ENCODE data around the gene OR9Q1. TPM values are rescaled to one million over a fixed set of nuclear protein-coding genes. Genes with fewer than 3 reads are reported as not detected.

OR9Q1 gene
- total and polyA plus RNA-seq, 2 of the 13 experiments (the other 11 are each of a cell fraction or from before 2014, with no cell fraction given): not detected

DNA sequence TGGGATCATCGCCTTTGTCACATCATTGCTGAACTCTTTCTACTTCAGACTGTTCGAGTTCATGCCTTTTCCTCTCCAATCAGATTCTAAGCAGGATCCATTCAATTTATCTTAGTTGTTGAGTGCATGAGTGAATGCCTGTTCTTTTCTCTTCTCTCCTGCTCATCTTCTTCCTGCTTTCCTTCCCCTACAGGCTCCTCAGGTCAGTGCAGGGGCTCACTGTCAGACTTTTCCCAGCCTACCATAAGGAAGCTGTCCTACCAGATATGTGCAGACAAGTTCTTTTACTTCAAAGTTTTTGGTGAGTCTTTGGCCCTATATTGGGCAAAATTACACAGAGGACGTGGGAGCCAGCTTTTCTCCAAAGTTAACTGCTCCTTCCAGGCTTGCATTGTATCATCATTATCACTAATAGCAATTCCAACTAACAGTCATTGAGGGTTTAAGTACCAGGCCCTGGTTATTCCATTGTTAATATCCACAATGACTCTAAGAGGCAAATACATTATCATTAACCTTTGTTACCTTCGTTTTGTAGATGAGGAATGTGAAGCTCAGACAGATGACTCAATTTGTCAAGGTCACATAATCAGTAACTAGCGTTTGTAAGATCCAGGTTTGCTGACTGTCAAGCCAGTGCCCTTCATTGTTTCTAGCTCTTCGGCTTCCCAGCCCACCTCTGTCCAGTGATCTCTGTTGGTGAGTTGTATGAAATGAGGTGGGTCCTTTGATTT is 37.4 kb downstream of the OR9Q1 start (continued):
- TF ChIP-seq, protein P1, sequence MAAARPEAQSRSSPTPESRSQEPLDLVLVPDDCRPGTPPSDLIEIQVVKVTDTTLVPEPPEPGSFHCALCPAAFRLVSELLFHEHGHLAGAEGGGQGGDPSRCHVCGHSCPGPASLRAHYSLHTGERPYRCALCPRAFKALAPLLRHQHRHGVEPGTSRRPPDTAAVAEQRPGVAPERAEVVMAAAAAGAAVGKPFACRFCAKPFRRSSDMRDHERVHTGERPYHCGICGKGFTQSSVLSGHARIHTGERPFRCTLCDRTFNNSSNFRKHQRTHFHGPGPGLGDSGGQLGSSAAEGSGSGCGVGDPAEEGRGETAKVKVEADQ (CRISPR knock-in tag; IDR thresholded peaks at IDR 0.05; ENCODE audit: borderline replicate concordance): no peak
- no peak for TF ChIP-seq ZBTB25 (CRISPR knock-in tag; IDR thresholded peaks at IDR 0.05)
- no peak for TF ChIP-seq ZNF20 (CRISPR knock-in tag; IDR thresholded peaks at IDR 0.05)
- TF ChIP-seq, protein P2, sequence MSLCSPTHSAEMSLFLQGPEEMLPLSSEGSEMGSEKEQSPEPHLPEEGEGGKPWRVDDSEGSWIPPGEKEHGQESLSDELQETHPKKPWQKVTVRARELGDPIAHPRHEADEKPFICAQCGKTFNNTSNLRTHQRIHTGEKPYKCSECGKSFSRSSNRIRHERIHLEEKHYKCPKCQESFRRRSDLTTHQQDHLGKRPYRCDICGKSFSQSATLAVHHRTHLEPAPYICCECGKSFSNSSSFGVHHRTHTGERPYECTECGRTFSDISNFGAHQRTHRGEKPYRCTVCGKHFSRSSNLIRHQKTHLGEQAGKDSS (CRISPR knock-in tag; IDR thresholded peaks at IDR 0.05; ENCODE audit: borderline replicate concordance, low read depth): no peak
- TF ChIP-seq SAFB2 (CRISPR knock-in tag; IDR thresholded peaks at IDR 0.05; ENCODE audit: borderline replicate concordance, low read depth): no peak
- TF ChIP-seq TFDP2 (CRISPR knock-in tag; IDR thresholded peaks at IDR 0.05): no peak
- TF ChIP-seq TBX2 (CRISPR knock-in tag; IDR thresholded peaks at IDR 0.05; ENCODE audit: borderline replicate concordance): peak; percentile 81
- no peak for TF ChIP-seq ZBTB4 (CRISPR knock-in tag; IDR thresholded peaks at IDR 0.05; ENCODE audit: borderline replicate concordance)
- TF ChIP-seq BHLHE40 (IDR thresholded peaks at IDR 0.05; ENCODE audit: low read length): no peak
- no peak for TF ChIP-seq ZFP36 (IDR thresholded peaks at IDR 0.05; ENCODE audit: borderline replicate concordance, low read depth, low read length, partially characterized antibody)
- no peak for TF ChIP-seq MXD3 (CRISPR knock-in tag; IDR thresholded peaks at IDR 0.05)
- TF ChIP-seq, protein P3, sequence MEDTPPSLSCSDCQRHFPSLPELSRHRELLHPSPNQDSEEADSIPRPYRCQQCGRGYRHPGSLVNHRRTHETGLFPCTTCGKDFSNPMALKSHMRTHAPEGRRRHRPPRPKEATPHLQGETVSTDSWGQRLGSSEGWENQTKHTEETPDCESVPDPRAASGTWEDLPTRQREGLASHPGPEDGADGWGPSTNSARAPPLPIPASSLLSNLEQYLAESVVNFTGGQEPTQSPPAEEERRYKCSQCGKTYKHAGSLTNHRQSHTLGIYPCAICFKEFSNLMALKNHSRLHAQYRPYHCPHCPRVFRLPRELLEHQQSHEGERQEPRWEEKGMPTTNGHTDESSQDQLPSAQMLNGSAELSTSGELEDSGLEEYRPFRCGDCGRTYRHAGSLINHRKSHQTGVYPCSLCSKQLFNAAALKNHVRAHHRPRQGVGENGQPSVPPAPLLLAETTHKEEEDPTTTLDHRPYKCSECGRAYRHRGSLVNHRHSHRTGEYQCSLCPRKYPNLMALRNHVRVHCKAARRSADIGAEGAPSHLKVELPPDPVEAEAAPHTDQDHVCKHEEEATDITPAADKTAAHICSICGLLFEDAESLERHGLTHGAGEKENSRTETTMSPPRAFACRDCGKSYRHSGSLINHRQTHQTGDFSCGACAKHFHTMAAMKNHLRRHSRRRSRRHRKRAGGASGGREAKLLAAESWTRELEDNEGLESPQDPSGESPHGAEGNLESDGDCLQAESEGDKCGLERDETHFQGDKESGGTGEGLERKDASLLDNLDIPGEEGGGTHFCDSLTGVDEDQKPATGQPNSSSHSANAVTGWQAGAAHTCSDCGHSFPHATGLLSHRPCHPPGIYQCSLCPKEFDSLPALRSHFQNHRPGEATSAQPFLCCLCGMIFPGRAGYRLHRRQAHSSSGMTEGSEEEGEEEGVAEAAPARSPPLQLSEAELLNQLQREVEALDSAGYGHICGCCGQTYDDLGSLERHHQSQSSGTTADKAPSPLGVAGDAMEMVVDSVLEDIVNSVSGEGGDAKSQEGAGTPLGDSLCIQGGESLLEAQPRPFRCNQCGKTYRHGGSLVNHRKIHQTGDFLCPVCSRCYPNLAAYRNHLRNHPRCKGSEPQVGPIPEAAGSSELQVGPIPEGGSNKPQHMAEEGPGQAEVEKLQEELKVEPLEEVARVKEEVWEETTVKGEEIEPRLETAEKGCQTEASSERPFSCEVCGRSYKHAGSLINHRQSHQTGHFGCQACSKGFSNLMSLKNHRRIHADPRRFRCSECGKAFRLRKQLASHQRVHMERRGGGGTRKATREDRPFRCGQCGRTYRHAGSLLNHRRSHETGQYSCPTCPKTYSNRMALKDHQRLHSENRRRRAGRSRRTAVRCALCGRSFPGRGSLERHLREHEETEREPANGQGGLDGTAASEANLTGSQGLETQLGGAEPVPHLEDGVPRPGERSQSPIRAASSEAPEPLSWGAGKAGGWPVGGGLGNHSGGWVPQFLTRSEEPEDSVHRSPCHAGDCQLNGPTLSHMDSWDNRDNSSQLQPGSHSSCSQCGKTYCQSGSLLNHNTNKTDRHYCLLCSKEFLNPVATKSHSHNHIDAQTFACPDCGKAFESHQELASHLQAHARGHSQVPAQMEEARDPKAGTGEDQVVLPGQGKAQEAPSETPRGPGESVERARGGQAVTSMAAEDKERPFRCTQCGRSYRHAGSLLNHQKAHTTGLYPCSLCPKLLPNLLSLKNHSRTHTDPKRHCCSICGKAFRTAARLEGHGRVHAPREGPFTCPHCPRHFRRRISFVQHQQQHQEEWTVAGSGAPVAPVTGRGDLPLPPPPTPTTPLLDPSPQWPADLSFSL (CRISPR knock-in tag; IDR thresholded peaks at IDR 0.05): no peak
